ENCODE results near the gene EIF3J.
"Not testable (repeated sequence)": the region's sequence is repeated elsewhere in the genome, so short reads cannot be mapped to it uniquely, and the experiment has no call there.

EIF3J gene

GRCh38 chr15:44537735-44538240 lies 841 bp downstream of the EIF3J start:
- in situ Hi-C loops (cut with HindIII; ENCODE audit: low sequenced_read_pairs) = no loop called here

- in situ Hi-C loops (cut with HindIII; ENCODE audit: low sequenced_read_pairs) = no loop called here
These were observed 4.5 kb downstream of the EIF3J start for GRCh38 chr15:44541282-44541958.

GRCh38 chr15:44542596-44542995 lies 5.6 kb downstream of the EIF3J start:
- in situ Hi-C loops (cut with HindIII; ENCODE audit: low sequenced_read_pairs) = no loop called here

GRCh38 chr15:44544745-44545144 lies 7.8 kb downstream of the EIF3J start:
- in situ Hi-C loops (cut with HindIII; ENCODE audit: low sequenced_read_pairs) = not testable (repeated sequence)

GRCh38 chr15:44545913-44546802 lies 9.2 kb downstream of the EIF3J start:
- in situ Hi-C loops (cut with HindIII; ENCODE audit: low sequenced_read_pairs) = no loop called here

GRCh38 chr15:44549152-44549551 lies 12.2 kb downstream of the EIF3J start:
- in situ Hi-C loops (cut with HindIII; ENCODE audit: low sequenced_read_pairs) = not testable (repeated sequence)

GRCh38 chr15:44550256-44550655 lies 13.3 kb downstream of the EIF3J start:
- in situ Hi-C loops (cut with HindIII; ENCODE audit: low sequenced_read_pairs) = no loop called here

- in situ Hi-C loops (cut with HindIII; ENCODE audit: low sequenced_read_pairs) = no loop called here
These were observed 13.8 kb downstream of the EIF3J start for GRCh38 chr15:44550734-44551133.

GRCh38 chr15:44554934-44555723 lies 18.2 kb downstream of the EIF3J start:
- in situ Hi-C loops (cut with HindIII; ENCODE audit: low sequenced_read_pairs) = no loop called here

GRCh38 chr15:44560926-44561325 lies 24.0 kb downstream of the EIF3J start:
- in situ Hi-C loops (cut with HindIII; ENCODE audit: low sequenced_read_pairs) = not testable (repeated sequence)

- in situ Hi-C loops (cut with HindIII; ENCODE audit: low sequenced_read_pairs) = no loop called here
These were observed 28.6 kb downstream of the EIF3J start for GRCh38 chr15:44565387-44566154.

- in situ Hi-C loops (cut with HindIII; ENCODE audit: low sequenced_read_pairs) = no loop called here
These were observed 29.2 kb downstream of the EIF3J start for GRCh38 chr15:44566155-44566540.

GRCh38 chr15:44568338-44568737 lies 31.4 kb downstream of the EIF3J start:
- in situ Hi-C loops (cut with HindIII; ENCODE audit: low sequenced_read_pairs) = no loop called here

- in situ Hi-C loops (cut with HindIII; ENCODE audit: low sequenced_read_pairs) = no loop called here
These were observed 32.4 kb downstream of the EIF3J start for GRCh38 chr15:44569316-44569715.

GRCh38 chr15:44570361-44570760 lies 33.4 kb downstream of the EIF3J start:
- in situ Hi-C loops (cut with HindIII; ENCODE audit: low sequenced_read_pairs) = no loop called here

GRCh38 chr15:44573386-44573785 lies 36.4 kb downstream of the EIF3J start:
- in situ Hi-C loops (cut with HindIII; ENCODE audit: low sequenced_read_pairs) = no loop called here

GRCh38 chr15:44574734-44575133 lies 37.8 kb downstream of the EIF3J start:
- in situ Hi-C loops (cut with HindIII; ENCODE audit: low sequenced_read_pairs) = no loop called here

GRCh38 chr15:44580105-44580504 lies 43.2 kb downstream of the EIF3J start:
- in situ Hi-C loops (cut with HindIII; ENCODE audit: low sequenced_read_pairs) = no loop called here

GRCh38 chr15:44584162-44584749 lies 47.3 kb downstream of the EIF3J start:
- in situ Hi-C loops (cut with HindIII; ENCODE audit: low sequenced_read_pairs) = no loop called here

GRCh38 chr15:44585633-44586032 lies 48.7 kb downstream of the EIF3J start:
- in situ Hi-C loops (cut with HindIII; ENCODE audit: low sequenced_read_pairs) = loop anchor here (5.0 kb wide), 1 partner anchor 152 kb away; the partner anchor contains the start of gene TRIM69

All from endothelial cell of hepatic sinusoid (primary cell).